ENCODE data around the gene OR4B1. TPM values are rescaled to one million over a fixed set of nuclear protein-coding genes. Genes with fewer than 3 reads are reported as not detected.
"Not testable (repeated sequence)": the region's sequence is repeated elsewhere in the genome, so short reads cannot be mapped to it uniquely, and the experiment has no call there.

OR4B1 gene
- total RNA-seq, 1 donor from 2014 or later = not detected

GRCh38 chr11:48184452-48184851 is 32.2 kb upstream of the OR4B1 start:
- Histone ChIP-seq H3K36me3 (ENCODE audit: control insufficient read depth, insufficient read depth, low read length) (no peaks in the 10 kb centered on the region), H3K4me3 (ENCODE audit: low read depth, low read length) (no peak overlapping the region), H3K27me3 (ENCODE audit: control insufficient read depth, insufficient read depth, low read length) (no peaks in the 10 kb centered on the region)
- no peak for DNase-seq (ENCODE audit: low read depth)
- no peak for TF ChIP-seq CTCF (IDR thresholded peaks at IDR 0.05; ENCODE audit: insufficient read depth, low read length, poor library complexity, severe bottlenecking)

- not testable (repeated sequence) for H3K27me3 ChIP-seq (ENCODE audit: control insufficient read depth, insufficient read depth, low read length); H3K4me3 ChIP-seq (ENCODE audit: low read depth, low read length); DNase-seq (ENCODE audit: low read depth); H3K36me3 ChIP-seq (ENCODE audit: control insufficient read depth, insufficient read depth, low read length)
Observed at GRCh38 chr11:48190906-48191654, 25.5 kb upstream of the OR4B1 start.

- Histone ChIP-seq H3K36me3 (ENCODE audit: control insufficient read depth, insufficient read depth, low read length) (no peaks in the 10 kb centered on the region), H3K4me3 (ENCODE audit: low read depth, low read length) (no peak overlapping the region), H3K27me3 (ENCODE audit: control insufficient read depth, insufficient read depth, low read length) (no peaks in the 10 kb centered on the region)
- DNase-seq (ENCODE audit: low read depth) = no peak
- TF ChIP-seq CTCF (IDR thresholded peaks at IDR 0.05; ENCODE audit: insufficient read depth, low read length, poor library complexity, severe bottlenecking) = no peak
Observed at GRCh38 chr11:48193876-48194275, 22.7 kb upstream of the OR4B1 start.

GRCh38 chr11:48207881-48208280 is 8.7 kb upstream of the OR4B1 start:
- Histone ChIP-seq H3K36me3 (ENCODE audit: control insufficient read depth, insufficient read depth, low read length) (no peaks in the 10 kb centered on the region), H3K4me3 (ENCODE audit: low read depth, low read length) (no peak overlapping the region), H3K27me3 (ENCODE audit: control insufficient read depth, insufficient read depth, low read length) (no peaks in the 10 kb centered on the region)
- DNase-seq (ENCODE audit: low read depth) = no peak
- TF ChIP-seq CTCF (IDR thresholded peaks at IDR 0.05; ENCODE audit: insufficient read depth, low read length, poor library complexity, severe bottlenecking) = no peak

- no peaks in the 10 kb centered on the region for H3K36me3 ChIP-seq (ENCODE audit: control insufficient read depth, insufficient read depth, low read length)
Observed at GRCh38 chr11:48210052-48210451, 6.6 kb upstream of the OR4B1 start.

GRCh38 chr11:48228761-48229160 is 12.2 kb downstream of the OR4B1 start:
- Histone ChIP-seq H3K4me3 (ENCODE audit: low read depth, low read length) (no peak overlapping the region), H3K36me3 (ENCODE audit: control insufficient read depth, insufficient read depth, low read length) (no peaks in the 10 kb centered on the region), H3K27me3 (ENCODE audit: control insufficient read depth, insufficient read depth, low read length) (no peaks in the 10 kb centered on the region)
- TF ChIP-seq CTCF (IDR thresholded peaks at IDR 0.05; ENCODE audit: insufficient read depth, low read length, poor library complexity, severe bottlenecking) = no peak
- no peak for DNase-seq (ENCODE audit: low read depth)

More at GRCh38 chr11:48210052-48210451, 6.6 kb upstream of the OR4B1 start:
- no peaks in the 10 kb centered on the region for H3K27me3 ChIP-seq (ENCODE audit: control insufficient read depth, insufficient read depth, low read length)
- no peak for DNase-seq (ENCODE audit: low read depth)
- peak; percentile 23 for TF ChIP-seq CTCF (IDR thresholded peaks at IDR 0.05; ENCODE audit: insufficient read depth, low read length, poor library complexity, severe bottlenecking)
- no peak overlapping the region for H3K4me3 ChIP-seq (ENCODE audit: low read depth, low read length)

GRCh38 chr11:48230057-48230456 is 13.4 kb downstream of the OR4B1 start:
- H3K4me3 ChIP-seq (ENCODE audit: low read depth, low read length); H3K27me3 ChIP-seq (ENCODE audit: control insufficient read depth, insufficient read depth, low read length); DNase-seq (ENCODE audit: low read depth); H3K36me3 ChIP-seq (ENCODE audit: control insufficient read depth, insufficient read depth, low read length): not testable (repeated sequence)
